HL-60 (cell line): ENCODE results near the gene QSOX2.

ENCODE experiments used
- CTCF ChIP-seq: IDR thresholded peaks from one replicate; pipeline ENCODE4 v1.5.1; 2011; ENCODE audit warnings: low read length, control low read depth, inconsistent platforms; ENCODE audit not compliant: insufficient read depth
- GABPA ChIP-seq: IDR thresholded peaks from 2 replicates; pipeline ENCODE4 v1.6.1; 2012; ENCODE audit warnings: low read depth
- POLR2AphosphoS5 ChIP-seq: IDR thresholded peaks from 2 replicates; pipeline ENCODE4 v1.6.1; 2012; ENCODE audit warnings: low read depth
- REST ChIP-seq: IDR thresholded peaks from 2 replicates; pipeline ENCODE4 v1.6.1; 2012; ENCODE audit warnings: low read depth; ENCODE audit not compliant: insufficient replicate concordance

GRCh38 chr9:136211441-136212344, 33.9 kb downstream of the QSOX2 start:
- no peak for TF ChIP-seq CTCF
- TF ChIP-seq REST, result no peak
- TF ChIP-seq GABPA, result no peak
- no peak for TF ChIP-seq POLR2AphosphoS5
